Activated naive CD8-positive, alpha-beta T cell treated with anti-CD3 and anti-CD28 coated beads for 36 hours (primary cell): Measurements from ENCODE around the gene HLA-DOA. TPM values are rescaled to one million over a fixed set of nuclear protein-coding genes. Genes with fewer than 3 reads are reported as not detected.

Source experiments
- DNase-seq: peaks from one replicate; pipeline ENCODE4 v3.0.0; 2021
- H3K27ac Mint-ChIP-seq: one replicate; pipeline ENCODE4 v1.8.0; 2022; ENCODE audit warnings: mild to moderate bottlenecking, moderate library complexity, mixed read lengths
- H3K27me3 Mint-ChIP-seq: one replicate; pipeline ENCODE4 v1.8.0; 2022; ENCODE audit warnings: mild to moderate bottlenecking, mixed read lengths
- H3K36me3 Mint-ChIP-seq: one replicate; pipeline ENCODE4 v1.8.0; 2021; ENCODE audit warnings: mild to moderate bottlenecking, mixed read lengths
- H3K4me1 Mint-ChIP-seq: one replicate; pipeline ENCODE4 v1.8.0; 2021; ENCODE audit warnings: mixed read lengths
- H3K4me3 Mint-ChIP-seq: one replicate; pipeline ENCODE4 v1.8.0; 2022; ENCODE audit warnings: mild to moderate bottlenecking, moderate library complexity, mixed read lengths
- H3K9me3 Mint-ChIP-seq: one replicate; pipeline ENCODE4 v1.8.0; 2022; ENCODE audit warnings: mixed read lengths
- total RNA-seq, 2 experiments: library from RNA; stranded (reverse); gene quantifications; one replicate each; pipeline ENCODE4 v1.2.3, GENCODE V29; 2021

Gene HLA-DOA
- total RNA-seq, 2 experiments from 2014 or later = 9.8 to 9.9 TPM

GRCh38 chr6:32995448-32995847 lies 13.9 kb downstream of the HLA-DOA start:
- peaks cover 5% of the 10 kb centered on the region for H3K4me1 Mint-ChIP-seq
- H3K4me3 Mint-ChIP-seq = no peak overlapping the region
- no peak overlapping the region for H3K27ac Mint-ChIP-seq
- peaks cover 20% of the 10 kb centered on the region for H3K27me3 Mint-ChIP-seq
- no peaks in the 10 kb centered on the region for H3K36me3 Mint-ChIP-seq
- H3K9me3 Mint-ChIP-seq = no peaks in the 10 kb centered on the region
- DNase-seq = no peak

GRCh38 chr6:32993363-32993973 lies 15.9 kb downstream of the HLA-DOA start:
- no peaks in the 10 kb centered on the region for H3K9me3 Mint-ChIP-seq
- H3K4me1 Mint-ChIP-seq = peaks cover 2% of the 10 kb centered on the region
- no peak for DNase-seq
- peaks cover 18% of the 10 kb centered on the region for H3K27me3 Mint-ChIP-seq
- H3K4me3 Mint-ChIP-seq = no peak overlapping the region
- no peaks in the 10 kb centered on the region for H3K36me3 Mint-ChIP-seq
- no peak overlapping the region for H3K27ac Mint-ChIP-seq

GRCh38 chr6:32991972-32992371 lies 17.4 kb downstream of the HLA-DOA start:
- H3K36me3 Mint-ChIP-seq = no peaks in the 10 kb centered on the region
- DNase-seq = no peak
- peaks cover 12% of the 10 kb centered on the region for H3K27me3 Mint-ChIP-seq
- H3K4me3 Mint-ChIP-seq = no peak overlapping the region
- H3K4me1 Mint-ChIP-seq = peaks cover 6% of the 10 kb centered on the region
- no peaks in the 10 kb centered on the region for H3K9me3 Mint-ChIP-seq
- no peak overlapping the region for H3K27ac Mint-ChIP-seq

- Mint-ChIP-seq H3K27ac (no peak overlapping the region), H3K4me1 (peaks cover 10% of the 10 kb centered on the region), H3K4me3 (no peak overlapping the region), H3K27me3 (no peaks in the 10 kb centered on the region), H3K36me3 (no peaks in the 10 kb centered on the region), H3K9me3 (no peaks in the 10 kb centered on the region)
- no peak for DNase-seq
Measured at GRCh38 chr6:32989368-32989767, 20.0 kb downstream of the HLA-DOA start.

GRCh38 chr6:32984622-32985389 lies 24.6 kb downstream of the HLA-DOA start:
- H3K27me3 Mint-ChIP-seq = no peaks in the 10 kb centered on the region
- peak overlapping the region; percentile 54 for H3K27ac Mint-ChIP-seq
- H3K36me3 Mint-ChIP-seq = peaks cover 21% of the 10 kb centered on the region
- H3K4me1 Mint-ChIP-seq = peaks cover 27% of the 10 kb centered on the region
- H3K4me3 Mint-ChIP-seq = no peak overlapping the region
- H3K9me3 Mint-ChIP-seq = no peaks in the 10 kb centered on the region
- peak; percentile 84 for DNase-seq

GRCh38 chr6:32983964-32984621 lies 25.3 kb downstream of the HLA-DOA start:
- Mint-ChIP-seq H3K27ac (peak overlapping the region; percentile 54), H3K9me3 (no peaks in the 10 kb centered on the region), H3K27me3 (no peaks in the 10 kb centered on the region), H3K36me3 (peaks cover 27% of the 10 kb centered on the region), H3K4me1 (peaks cover 30% of the 10 kb centered on the region), H3K4me3 (no peak overlapping the region)
- DNase-seq = no peak

- H3K27me3 Mint-ChIP-seq = no peaks in the 10 kb centered on the region
- no peak for DNase-seq
- H3K27ac Mint-ChIP-seq = peak overlapping the region; percentile 52
- H3K36me3 Mint-ChIP-seq = peaks cover 33% of the 10 kb centered on the region
- H3K4me1 Mint-ChIP-seq = peaks cover 36% of the 10 kb centered on the region
- no peak overlapping the region for H3K4me3 Mint-ChIP-seq
- no peaks in the 10 kb centered on the region for H3K9me3 Mint-ChIP-seq
Measured at GRCh38 chr6:32983493-32983848, 25.9 kb downstream of the HLA-DOA start.

GRCh38 chr6:32982702-32983492 lies 26.5 kb downstream of the HLA-DOA start:
- H3K27ac Mint-ChIP-seq = no peak overlapping the region
- no peaks in the 10 kb centered on the region for H3K9me3 Mint-ChIP-seq
- no peaks in the 10 kb centered on the region for H3K27me3 Mint-ChIP-seq
- no peak overlapping the region for H3K4me3 Mint-ChIP-seq
- H3K4me1 Mint-ChIP-seq = peaks cover 36% of the 10 kb centered on the region
- H3K36me3 Mint-ChIP-seq = peaks cover 39% of the 10 kb centered on the region
- no peak for DNase-seq

GRCh38 chr6:32982084-32982701 lies 27.2 kb downstream of the HLA-DOA start:
- H3K27ac Mint-ChIP-seq = peak overlapping the region; percentile 39
- peaks cover 38% of the 10 kb centered on the region for H3K4me1 Mint-ChIP-seq
- DNase-seq = no peak
- no peak overlapping the region for H3K4me3 Mint-ChIP-seq
- H3K36me3 Mint-ChIP-seq = peaks cover 46% of the 10 kb centered on the region
- H3K27me3 Mint-ChIP-seq = no peaks in the 10 kb centered on the region
- no peaks in the 10 kb centered on the region for H3K9me3 Mint-ChIP-seq

GRCh38 chr6:32980488-32981038 lies 28.8 kb downstream of the HLA-DOA start:
- Mint-ChIP-seq H3K36me3 (peaks cover 61% of the 10 kb centered on the region), H3K4me1 (peaks cover 53% of the 10 kb centered on the region), H3K27me3 (no peaks in the 10 kb centered on the region), H3K27ac (peak overlapping the region; percentile 31), H3K4me3 (peak overlapping the region; percentile 4), H3K9me3 (no peaks in the 10 kb centered on the region)
- no peak for DNase-seq

- Mint-ChIP-seq H3K27ac (peak overlapping the region; percentile 31), H3K27me3 (no peaks in the 10 kb centered on the region), H3K36me3 (peaks cover 68% of the 10 kb centered on the region), H3K9me3 (no peaks in the 10 kb centered on the region), H3K4me3 (no peak overlapping the region), H3K4me1 (peaks cover 57% of the 10 kb centered on the region)
- DNase-seq = no peak
Measured at GRCh38 chr6:32979720-32980487, 29.5 kb downstream of the HLA-DOA start.

GRCh38 chr6:32977953-32978324 lies 31.5 kb downstream of the HLA-DOA start:
- no peak for DNase-seq
- Mint-ChIP-seq H3K27me3 (no peaks in the 10 kb centered on the region), H3K36me3 (peaks cover 87% of the 10 kb centered on the region), H3K9me3 (no peaks in the 10 kb centered on the region), H3K4me3 (no peak overlapping the region), H3K27ac (no peak overlapping the region), H3K4me1 (peaks cover 44% of the 10 kb centered on the region)

- H3K4me3 Mint-ChIP-seq = peak overlapping the region; percentile 40
- H3K27ac Mint-ChIP-seq = peak overlapping the region; percentile 65
- DNase-seq = no peak
- H3K27me3 Mint-ChIP-seq = no peaks in the 10 kb centered on the region
- H3K36me3 Mint-ChIP-seq = peaks cover 93% of the 10 kb centered on the region
- H3K4me1 Mint-ChIP-seq = peaks cover 43% of the 10 kb centered on the region
- no peaks in the 10 kb centered on the region for H3K9me3 Mint-ChIP-seq
Measured at GRCh38 chr6:32977272-32977952, 32.0 kb downstream of the HLA-DOA start.
